ENCODE data around the gene AUP1.

GRCh38 chr2:74535440-74535965, 6.0 kb upstream of the AUP1 start:
- TF ChIP-seq CTCF (IDR thresholded peaks at IDR 0.05), result no peak
- no peak for TF ChIP-seq POLR2A (IDR thresholded peaks at IDR 0.05)

Data from heart left ventricle (tissue), 13 donors.